Testis (tissue), 2 donors: ENCODE results near the gene KIAA1671.

Experiments used
- POLR2A ChIP-seq: fragments of 450-650 bp; IDR thresholded peaks from one replicate; pipeline ENCODE4 v1.6.1; 2017; ENCODE audit warnings: antibody characterized with exemption, mild to moderate bottlenecking, moderate library complexity
- TF ChIP-seq, protein P1 (sequence below), 3 experiments: fragments of 450-650 bp in 2 of 3; fragments of 200-600 bp in 1 of 3; sonication (generic) in 1 of 3; IDR thresholded peaks; one replicate each; pipeline ENCODE4 v1.5.1; 2016 to 2019; ENCODE audit warnings: antibody characterized with exemption in 3 of 3, mild to moderate bottlenecking in 2 of 3, moderate library complexity in 1 of 3

DNA sequence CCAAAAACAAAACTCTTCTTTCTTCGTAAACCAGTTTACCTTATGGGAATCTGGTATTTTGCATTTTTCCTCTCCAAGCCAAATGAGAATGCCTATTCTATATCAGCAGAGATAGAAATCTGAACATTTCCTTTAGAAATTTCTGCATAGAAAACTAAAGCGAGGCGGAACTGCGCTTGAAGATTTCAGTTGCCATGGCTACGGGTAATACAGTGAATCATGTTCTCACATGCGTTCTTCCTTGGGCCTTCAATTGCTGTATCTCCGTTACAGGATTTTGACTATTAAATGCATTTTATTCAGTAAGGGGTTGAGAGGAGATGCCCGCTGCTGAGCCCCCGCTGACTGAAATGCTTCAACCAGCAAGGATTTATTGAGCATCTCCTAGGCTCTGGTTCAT, 138.9 kb downstream of the KIAA1671 start:
- TF ChIP-seq, protein P1, sequence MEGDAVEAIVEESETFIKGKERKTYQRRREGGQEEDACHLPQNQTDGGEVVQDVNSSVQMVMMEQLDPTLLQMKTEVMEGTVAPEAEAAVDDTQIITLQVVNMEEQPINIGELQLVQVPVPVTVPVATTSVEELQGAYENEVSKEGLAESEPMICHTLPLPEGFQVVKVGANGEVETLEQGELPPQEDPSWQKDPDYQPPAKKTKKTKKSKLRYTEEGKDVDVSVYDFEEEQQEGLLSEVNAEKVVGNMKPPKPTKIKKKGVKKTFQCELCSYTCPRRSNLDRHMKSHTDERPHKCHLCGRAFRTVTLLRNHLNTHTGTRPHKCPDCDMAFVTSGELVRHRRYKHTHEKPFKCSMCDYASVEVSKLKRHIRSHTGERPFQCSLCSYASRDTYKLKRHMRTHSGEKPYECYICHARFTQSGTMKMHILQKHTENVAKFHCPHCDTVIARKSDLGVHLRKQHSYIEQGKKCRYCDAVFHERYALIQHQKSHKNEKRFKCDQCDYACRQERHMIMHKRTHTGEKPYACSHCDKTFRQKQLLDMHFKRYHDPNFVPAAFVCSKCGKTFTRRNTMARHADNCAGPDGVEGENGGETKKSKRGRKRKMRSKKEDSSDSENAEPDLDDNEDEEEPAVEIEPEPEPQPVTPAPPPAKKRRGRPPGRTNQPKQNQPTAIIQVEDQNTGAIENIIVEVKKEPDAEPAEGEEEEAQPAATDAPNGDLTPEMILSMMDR (IDR thresholded peaks at IDR 0.05): no peak
- no peak for TF ChIP-seq POLR2A
